Uterus (tissue), 2 donors: ENCODE measurements around the gene ZFYVE28.

Experiments
- POLR2A ChIP-seq, 2 donors: fragments of 450-650 bp; IDR thresholded peaks; one replicate each; pipeline ENCODE4 v1.6.1; 2016; ENCODE audit warnings: antibody characterized with exemption in 2 of 2, mild to moderate bottlenecking in 1 of 2, moderate library complexity in 1 of 2
- TF ChIP-seq, protein P1 (sequence below), 4 experiments: fragments of 200-600 bp in 2 of 4; fragments of 450-650 bp in 2 of 4; sonication (generic) in 2 of 4; IDR thresholded peaks; one replicate each; pipeline ENCODE4 v1.5.1; 2016 to 2019; ENCODE audit warnings: antibody characterized with exemption in 4 of 4, mild to moderate bottlenecking in 2 of 4, moderate library complexity in 1 of 4

DNA sequence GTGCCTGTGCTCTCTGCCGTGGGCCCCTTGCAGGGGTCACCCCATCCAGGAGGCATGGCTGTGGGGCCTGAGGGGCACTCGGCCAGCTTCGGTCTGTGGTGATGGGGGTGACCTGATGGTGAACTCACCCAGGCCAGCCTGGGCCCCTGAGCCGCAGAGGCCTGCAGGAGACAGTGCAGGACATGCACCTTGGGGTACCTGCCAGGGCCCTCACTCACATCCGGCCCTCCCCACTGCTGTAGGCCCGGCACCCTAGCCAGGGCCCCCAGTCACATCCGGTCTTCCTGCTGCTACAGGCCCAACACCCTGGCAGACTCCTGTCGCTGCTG, 7.6 kb upstream of the ZFYVE28 start:
- TF ChIP-seq, protein P1, sequence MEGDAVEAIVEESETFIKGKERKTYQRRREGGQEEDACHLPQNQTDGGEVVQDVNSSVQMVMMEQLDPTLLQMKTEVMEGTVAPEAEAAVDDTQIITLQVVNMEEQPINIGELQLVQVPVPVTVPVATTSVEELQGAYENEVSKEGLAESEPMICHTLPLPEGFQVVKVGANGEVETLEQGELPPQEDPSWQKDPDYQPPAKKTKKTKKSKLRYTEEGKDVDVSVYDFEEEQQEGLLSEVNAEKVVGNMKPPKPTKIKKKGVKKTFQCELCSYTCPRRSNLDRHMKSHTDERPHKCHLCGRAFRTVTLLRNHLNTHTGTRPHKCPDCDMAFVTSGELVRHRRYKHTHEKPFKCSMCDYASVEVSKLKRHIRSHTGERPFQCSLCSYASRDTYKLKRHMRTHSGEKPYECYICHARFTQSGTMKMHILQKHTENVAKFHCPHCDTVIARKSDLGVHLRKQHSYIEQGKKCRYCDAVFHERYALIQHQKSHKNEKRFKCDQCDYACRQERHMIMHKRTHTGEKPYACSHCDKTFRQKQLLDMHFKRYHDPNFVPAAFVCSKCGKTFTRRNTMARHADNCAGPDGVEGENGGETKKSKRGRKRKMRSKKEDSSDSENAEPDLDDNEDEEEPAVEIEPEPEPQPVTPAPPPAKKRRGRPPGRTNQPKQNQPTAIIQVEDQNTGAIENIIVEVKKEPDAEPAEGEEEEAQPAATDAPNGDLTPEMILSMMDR (IDR thresholded peaks at IDR 0.05) = no peak
- TF ChIP-seq POLR2A (IDR thresholded peaks at IDR 0.05) = no peak
